GM19328 (cell line): Measurements from ENCODE around the gene CNNM2.
"Not testable (repeated sequence)": the region's sequence is repeated elsewhere in the genome, so short reads cannot be mapped to it uniquely, and the experiment has no call there.

Experiments
- ATAC-seq: cut with Tn5 transposase; IDR thresholded peaks from one replicate; pipeline ENCODE4 v1.9.1; 2021; ENCODE audit warnings: mild to moderate bottlenecking, moderate library complexity; ENCODE audit not compliant: unreplicated experiment

CNNM2 gene

DNA sequence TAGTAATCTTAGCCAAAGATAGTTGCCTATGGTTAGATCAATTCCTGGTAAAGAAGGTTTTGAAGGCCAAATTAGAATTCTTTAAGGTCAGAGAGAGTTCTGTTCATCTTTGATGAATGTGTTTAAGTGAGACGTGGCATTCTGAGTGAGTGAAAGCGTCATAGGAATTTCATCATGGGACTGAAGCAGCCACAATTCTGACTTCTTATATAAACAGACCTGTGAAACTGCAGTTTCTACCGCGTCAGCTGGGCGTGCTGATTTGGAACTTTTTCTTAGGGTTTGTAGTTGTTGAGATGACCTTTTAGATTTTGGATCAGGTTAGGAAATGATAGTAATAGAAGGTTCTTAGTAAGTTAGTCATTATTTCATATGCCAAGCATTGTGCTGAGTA is 103.8 kb downstream of the CNNM2 start:
- ATAC-seq, result no peak

DNA sequence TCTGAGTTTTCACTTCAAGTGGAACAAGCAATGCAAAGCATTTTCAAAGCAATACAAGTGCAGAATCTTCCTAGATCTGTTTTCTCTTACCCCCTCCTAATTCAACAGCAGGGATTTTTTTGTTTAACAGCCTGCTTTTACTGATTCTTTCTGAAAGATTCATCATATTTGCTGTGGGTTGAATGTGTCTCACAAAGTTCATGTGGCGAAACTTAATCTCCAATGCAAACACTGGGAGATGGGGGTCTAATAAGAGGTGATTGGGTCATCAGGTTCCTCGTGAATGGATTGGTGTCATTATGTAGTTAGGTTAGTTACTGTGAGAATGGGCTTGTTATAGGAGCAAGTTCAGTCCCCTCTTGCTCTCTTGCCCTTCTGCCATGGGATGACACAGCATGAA is 107.6 kb downstream of the CNNM2 start:
- no peak for ATAC-seq

DNA sequence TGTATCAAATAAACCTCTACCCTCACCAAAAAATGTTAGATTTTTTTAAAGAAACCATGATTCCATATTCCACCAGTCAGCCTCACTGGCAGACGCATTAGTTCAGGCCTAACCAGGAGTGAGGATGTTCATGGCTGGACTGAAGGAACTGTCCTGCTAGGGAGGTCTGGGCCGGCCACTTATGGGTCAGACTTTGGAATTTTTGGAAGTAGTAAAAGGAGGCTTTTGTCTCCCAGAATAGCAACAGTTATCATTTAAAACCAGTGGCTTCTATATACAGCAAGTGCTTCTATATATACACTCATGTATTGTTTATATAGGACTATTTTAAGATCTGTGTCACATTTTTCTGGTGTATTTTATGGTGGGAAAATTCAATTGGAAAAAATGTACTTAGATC is 120.5 kb downstream of the CNNM2 start:
- no peak for ATAC-seq

DNA sequence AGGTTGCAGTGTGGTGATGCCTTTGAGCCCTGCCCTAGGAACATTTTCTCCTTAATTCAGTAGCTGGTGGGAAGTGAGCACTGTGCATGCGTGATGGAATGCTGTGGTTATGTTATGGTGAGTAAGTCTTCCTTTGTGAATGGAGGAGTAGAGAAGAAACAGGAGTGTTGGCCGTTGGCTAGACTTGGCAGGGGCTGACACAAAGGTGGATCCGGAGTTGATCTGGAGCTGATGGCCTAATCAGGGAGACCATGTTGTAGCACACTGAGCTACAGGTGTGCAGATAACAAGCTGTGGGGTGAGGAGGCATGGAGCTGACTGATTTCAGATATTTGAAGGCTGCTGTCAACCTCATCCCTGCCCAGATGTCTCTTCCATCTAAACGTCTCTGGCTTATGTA is 122.3 kb downstream of the CNNM2 start:
- no peak for ATAC-seq

DNA sequence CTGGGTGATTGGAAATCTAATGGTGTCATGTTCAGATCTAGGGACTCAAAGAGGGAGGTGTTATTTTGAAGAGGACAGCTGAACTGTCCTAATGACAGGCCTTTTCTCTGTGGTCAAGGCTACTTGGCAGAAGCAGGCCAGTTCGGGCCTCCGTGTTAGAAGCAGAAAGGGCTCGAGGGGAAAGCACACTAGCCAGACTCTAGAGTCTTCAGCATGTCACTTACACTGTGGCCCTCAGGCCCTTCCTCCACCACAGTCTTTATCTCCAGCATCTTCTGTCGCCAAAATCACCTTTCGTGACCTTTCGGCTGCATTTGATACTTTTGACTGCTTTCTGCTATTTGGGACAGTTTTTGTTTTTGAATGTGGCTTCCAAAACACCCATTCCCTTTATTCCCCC is 123.3 kb downstream of the CNNM2 start:
- ATAC-seq, result no peak

- no peak for ATAC-seq
These were observed 124.0 kb downstream of the CNNM2 start for GRCh38 chr10:103042129-103042528.

DNA sequence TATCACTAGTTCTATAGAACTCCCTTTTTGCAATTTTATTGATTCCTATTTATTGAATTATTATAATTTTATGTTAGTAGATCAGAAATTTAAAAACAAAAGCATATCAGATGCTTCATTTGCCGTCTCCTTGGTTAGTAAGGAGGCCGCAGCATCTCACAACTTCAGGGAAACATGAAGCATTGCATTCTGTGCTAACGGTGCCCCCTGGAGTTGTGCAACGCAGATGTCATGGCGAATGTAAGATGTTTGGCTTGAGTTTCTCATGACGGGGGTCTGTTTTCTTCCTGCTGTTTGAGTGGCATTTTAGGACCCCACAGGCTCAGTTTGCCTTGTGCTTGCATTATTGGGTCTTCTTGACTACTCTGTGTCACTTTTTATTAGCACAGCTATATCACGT is 124.8 kb downstream of the CNNM2 start:
- ATAC-seq, result no peak

DNA sequence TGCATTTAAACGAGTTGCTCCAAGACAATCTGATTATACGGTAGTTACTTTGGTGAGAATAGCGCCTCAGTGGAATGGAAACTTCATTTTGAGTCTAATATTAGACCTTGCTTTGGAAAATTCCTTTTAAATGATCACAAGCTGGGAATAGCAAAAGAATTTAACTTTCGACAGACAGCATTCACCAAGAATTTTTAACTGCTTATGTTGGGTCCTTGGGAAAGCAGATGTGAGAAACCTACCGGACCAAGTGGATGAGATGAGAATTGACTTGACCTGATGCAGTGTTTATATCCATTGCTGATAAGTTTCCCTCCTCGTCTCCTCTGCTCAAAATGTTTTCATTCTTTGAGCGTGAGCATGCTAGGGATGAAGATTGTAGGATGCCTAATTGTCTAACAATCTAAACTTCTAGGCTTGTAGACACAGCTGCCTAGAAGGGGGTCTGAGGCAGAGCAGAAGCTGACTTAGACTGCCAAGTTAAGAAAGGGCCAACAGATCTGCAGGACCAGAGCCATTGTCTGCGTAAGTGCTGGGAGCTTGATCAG is 126.9 kb downstream of the CNNM2 start:
- ATAC-seq, result no peak

DNA sequence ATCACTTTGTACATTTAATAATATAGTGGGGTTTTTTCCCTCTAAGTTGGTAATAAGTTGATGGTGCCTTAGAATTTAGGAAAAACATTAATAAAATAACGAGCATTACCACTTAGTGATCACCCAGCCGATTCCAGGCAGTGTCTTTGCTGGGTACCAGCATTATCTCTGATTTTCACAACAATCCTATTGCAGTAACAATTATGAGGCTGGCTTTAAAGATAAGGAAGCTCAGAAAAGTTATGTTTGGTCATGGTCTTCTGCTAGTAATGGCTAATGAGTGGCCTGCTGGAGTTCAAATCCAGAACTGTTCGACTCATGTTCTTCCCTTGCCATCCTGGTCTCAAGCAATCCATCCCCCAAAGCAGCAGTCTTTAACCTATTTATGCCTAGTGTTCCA is 127.9 kb downstream of the CNNM2 start:
- ATAC-seq, result no peak

GRCh38 chr10:103047381-103047780 is 129.3 kb downstream of the CNNM2 start:
- ATAC-seq, result no peak

- ATAC-seq, result no peak
These were observed 131.1 kb downstream of the CNNM2 start for GRCh38 chr10:103049237-103049636.

GRCh38 chr10:103053659-103054581 is 135.8 kb downstream of the CNNM2 start:
- peak; percentile 84 for ATAC-seq

DNA sequence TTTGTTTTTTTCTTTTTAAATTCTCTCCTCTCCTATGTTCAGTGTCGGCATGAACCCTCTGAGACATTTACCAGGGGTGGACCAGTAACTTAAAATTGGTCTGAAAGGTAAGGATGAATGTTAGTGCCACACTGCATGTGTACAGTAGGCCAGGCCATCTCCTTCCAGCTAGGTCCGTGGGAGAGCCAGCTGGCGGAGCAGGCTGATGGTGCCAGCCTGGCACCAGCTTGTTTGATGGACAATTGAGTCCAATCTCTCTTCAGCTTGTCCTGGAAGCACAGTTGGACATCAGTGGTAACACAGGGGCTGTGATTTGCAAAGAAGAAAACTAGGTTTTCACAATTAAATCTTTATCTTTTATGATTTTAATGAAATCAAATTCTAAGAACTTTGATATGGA is 136.5 kb downstream of the CNNM2 start:
- ATAC-seq, result no peak

- no peak for ATAC-seq
These were observed 137.0 kb downstream of the CNNM2 start for GRCh38 chr10:103055105-103055504.

DNA sequence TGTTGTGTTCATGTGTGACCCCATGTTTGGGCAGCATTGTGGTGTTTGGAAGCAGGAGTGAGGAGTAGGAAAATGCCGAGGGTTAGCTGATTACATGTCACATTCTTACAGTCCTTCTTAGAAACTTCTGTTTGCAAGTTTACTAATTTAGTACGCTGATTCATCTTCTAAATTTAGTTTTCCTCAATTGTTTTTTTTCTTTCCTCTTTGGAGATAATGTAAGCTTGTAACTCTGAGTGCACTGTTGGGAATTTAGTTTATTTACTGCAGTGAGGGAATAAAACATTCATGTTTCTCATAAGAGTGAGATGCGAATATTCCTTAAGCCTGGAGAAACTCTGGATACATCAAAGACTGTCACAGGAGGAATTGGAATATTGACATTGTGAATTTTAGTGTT is 139.9 kb downstream of the CNNM2 start:
- no peak for ATAC-seq

DNA sequence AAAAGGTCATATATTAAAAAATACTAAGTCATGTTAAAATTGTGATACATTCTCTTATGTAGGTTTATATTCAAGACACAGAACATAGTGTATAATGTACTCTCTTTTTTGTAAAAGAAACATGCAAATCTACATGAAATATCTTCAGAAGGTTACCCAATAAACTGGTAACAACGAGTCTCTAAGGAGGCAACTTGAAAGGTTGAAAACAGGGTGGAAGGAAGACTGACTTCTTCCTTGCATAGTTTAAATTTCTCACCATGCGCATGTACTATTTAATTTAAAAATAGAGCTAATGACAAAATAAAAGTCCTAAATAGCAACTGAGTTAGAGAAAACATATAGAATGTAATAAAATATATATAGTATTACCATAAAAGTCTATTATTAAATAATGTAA is 142.5 kb downstream of the CNNM2 start:
- no peak for ATAC-seq

- no peak for ATAC-seq
These were observed 144.9 kb downstream of the CNNM2 start for GRCh38 chr10:103062854-103063590.

DNA sequence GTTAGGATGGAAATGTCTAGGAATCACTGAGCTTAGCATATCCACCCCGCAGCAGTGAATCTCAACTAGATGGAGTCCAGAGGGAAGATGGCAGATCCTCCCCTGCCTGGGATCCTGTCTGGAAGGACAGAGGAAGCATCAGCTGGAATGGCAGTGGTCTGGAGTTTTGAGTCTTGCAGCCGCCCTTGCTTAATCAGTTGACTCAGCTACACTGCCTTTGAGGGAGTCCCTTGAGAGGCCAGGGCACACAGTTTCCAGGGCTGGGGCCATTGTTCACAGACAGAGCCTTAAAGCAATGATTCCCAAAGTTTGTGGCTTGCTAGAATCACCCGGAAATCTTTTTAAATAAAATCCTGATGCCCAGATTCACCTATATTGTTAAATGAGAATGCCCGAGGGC is 146.9 kb downstream of the CNNM2 start:
- ATAC-seq, result no peak

- no peak for ATAC-seq
These were observed 148.3 kb downstream of the CNNM2 start for GRCh38 chr10:103066141-103067098.

DNA sequence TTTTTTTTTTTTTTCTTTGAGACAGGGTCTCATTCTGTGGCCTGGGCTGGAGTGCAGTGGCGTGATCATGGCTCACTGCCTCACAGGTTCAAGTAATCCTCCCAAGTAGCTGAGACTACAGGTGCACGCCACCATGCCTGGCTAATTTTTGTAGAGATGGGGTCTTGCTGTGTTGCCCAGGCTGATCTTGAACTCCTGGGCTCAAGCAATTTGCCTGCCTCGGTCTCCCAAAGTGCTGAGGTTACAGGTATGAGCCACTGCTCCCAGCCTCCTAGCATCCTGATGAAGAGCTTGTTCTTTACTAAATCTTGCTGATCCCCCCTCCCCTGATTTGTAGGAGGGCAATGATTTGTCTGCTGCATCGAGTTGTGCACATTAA is 149.0 kb downstream of the CNNM2 start:
- ATAC-seq, result not testable (repeated sequence)

DNA sequence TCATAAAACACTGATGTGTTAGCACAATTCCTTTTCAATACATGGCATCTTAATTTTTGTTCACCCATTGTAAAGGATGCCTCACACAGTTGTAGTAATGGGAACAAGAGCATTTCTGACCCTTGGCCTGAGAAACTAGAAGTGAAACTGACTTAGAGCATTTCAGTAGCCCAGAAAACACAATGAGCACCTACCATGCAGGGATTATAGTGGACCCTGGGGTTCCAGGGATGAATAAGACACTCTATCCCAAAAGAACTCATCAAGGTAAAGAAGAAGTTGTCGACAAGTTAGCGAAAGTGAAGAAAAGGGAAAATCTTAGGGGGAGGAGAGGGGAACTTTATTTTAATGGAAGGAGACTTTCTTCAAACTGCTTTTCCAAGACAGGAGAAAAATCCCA is 149.4 kb downstream of the CNNM2 start:
- no peak for ATAC-seq
